NCI-H2107 treated with DMSO at 0.1 percent for 48 hours (cell line): ENCODE data around the gene YTHDC1.
"Not testable (repeated sequence)": the region's sequence is repeated elsewhere in the genome, so short reads cannot be mapped to it uniquely, and the experiment has no call there.

Source experiments
- DNase-seq: peaks from one replicate; lab custom pipeline; 2025; ENCODE audit not compliant: unreplicated experiment; lab: John Stamatoyannopoulos, UW

YTHDC1 gene

DNA sequence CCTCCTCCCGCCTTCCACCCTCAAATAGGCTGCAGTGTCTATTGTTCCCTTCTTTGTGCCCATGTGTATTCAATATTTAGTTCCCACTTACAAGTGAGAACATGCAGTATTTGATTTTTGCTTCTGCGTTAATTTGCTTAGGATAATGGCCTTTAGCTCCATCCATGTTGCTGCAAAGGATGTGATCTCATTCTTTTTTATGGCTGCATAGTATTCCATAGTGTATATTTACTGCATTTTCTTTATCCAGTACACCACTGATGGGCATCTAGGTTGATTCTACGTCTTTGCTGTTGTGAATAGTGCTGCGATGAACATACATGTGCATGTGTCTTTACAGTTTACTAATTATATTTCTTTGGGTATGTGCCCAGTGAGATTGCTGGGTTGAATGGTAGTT is 52.8 kb downstream of the YTHDC1 start:
- no peak for DNase-seq

DNA sequence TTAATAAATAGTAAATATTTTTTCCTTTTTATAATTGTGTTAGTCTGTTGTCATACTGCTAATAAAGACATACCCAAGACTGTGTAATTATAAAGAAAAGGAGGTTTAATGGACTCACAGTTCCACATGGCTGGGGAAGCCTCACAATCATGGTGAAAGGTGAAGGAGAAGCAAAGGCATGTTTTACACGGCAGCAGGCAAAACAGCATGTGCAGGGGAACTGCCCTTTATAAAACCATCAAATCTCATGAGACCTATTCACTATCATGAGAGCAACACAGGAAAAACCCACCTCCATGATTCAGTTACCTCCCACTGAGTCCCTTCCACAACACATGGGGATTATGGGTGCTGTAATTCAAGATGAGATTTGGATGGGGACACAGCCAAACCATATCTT is 58.6 kb downstream of the YTHDC1 start:
- no peak for DNase-seq

DNA sequence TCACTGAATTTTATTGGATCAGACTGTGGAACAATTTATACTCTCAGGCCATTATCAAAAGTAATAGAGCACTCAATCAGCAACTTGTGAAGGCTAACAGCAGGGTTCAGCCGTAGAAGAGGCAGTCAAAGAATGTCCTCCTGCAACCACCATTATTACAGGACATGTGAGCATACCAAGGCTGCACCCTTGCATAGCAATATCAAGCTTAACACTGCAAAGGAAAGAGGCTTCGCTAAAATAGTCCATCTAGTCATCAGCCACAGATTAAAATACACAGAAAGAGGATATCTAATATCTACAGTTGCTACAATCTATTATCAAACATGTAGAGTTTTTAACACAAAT is 61.5 kb downstream of the YTHDC1 start:
- DNase-seq = no peak

DNA sequence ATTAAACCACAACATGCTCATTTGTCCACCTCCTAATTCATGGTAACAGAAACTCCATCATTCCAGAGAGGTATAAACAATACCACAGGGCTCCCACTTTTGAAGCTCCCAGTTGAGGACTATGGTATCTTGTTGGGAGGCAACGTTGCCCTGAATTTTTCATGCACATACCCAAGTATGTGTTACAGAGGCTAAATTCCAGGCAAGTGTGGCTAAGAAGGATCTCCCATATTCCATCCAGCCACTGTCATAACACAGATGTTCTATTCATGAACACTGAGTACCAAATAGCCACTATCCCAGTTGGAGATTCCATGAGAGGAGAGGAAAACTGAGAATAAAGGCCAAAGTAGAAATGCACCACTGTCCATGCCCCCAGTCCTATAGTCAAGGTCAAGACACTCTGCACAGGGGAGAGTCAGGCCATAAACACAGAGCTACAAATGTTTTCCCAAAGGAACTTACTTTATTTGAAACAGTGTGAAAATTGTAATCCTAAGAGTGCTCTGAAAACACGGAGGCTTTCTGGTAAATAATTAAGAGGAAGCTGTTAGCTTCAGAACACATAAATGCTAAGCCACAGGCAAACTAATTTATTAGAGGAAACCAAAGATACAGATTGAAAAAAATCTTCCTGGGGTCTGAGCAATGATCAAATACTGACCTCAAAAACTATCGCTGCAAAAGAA is 62.0 kb downstream of the YTHDC1 start:
- DNase-seq = no peak

DNA sequence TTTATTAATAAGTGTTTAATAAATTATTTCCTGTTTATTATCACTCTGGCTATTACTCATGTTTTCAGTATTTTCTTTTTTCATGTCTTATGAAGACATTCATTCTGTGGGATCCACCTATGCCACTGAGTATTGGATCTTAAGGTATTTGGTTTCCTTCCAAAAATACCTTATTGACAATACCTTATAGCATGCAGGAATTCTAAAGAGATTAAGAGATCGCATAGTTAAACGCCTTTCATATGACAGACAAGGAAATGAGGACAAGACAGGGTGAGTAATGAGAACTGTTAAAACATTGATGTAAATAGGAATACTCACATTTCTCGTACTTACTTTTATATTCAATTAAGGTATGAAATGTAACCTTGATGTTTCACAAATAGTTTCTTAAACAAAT is 66.2 kb downstream of the YTHDC1 start:
- DNase-seq = no peak

DNA sequence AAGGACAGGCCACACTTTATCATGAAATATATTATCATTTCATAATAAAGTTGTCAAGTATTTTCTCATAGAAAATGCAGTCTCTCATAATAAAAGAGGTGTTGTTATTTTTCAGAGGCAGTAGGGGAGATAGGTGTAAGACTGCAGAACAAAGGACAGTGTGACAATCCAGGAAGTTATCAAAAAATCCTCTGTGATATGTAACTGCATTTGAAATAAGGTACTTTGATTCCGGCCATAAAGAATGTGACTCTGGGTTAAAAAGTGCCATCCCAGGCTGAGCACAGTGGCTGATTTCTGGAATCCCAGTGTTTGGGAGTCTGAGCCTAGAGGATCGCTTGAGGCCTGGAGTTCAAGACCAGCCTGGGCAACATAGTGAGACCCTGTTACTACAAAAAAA is 66.8 kb downstream of the YTHDC1 start:
- DNase-seq = no peak

DNA sequence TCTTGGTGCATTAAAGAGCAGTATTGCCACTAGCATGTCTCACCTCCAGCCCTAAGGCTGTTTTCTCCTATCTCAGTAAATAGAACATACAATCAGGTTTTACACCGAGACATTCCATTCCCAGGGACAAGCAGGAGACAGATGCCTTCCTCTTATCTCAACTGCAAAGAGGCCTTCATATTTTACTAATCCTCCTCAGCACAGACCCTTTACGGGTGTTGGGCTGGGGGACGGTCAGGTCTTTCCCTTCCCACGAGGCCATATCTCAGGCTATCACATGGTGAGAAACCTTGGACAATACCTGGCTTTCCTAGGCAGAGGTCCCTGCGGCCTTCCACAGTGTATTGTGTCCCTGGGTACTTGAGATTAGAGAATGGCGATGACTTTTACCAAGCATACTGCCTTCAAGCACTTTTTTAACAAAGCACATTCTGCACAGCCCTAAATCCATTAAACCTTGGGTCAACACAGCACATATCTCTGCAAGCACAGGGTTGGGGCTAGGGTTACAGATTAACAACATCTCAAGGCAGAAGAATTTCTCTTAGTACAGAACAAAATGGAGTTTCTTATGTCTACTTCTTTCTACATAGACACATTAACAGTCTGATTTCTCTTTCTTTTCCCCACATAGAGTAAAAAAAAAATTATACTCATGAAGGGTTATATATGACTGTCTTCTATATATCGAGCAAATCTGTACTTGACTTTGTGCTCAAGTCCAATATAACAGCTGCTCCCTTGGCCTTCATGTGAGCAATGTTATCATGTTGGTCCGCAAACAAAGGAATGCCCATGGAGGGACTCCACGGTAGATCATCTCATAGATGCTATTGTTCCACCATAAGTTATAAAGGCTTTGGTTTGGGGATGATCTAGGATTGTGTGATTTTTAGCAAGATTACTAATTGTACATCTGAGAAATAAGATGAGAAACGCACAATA is 67.8 kb downstream of the YTHDC1 start:
- DNase-seq = not testable (repeated sequence)

DNA sequence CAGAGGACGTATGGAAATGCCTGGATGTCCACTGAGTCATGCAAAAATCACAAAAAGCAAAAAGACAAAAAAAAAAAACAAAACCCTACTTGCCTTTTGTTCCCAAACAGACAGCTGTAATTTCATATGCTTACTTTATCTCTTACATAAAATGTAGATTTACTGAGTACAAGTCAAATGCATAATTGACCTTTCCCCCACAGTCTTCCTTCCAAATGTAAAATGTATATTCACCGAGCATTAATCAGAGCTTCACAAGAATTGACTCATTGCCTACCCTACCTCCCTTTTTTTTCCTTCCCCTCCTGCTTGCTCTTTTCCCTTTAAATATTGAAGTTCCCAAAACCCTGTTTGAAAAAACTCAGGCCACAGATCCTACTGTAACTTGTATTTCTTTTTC is 71.9 kb downstream of the YTHDC1 start:
- DNase-seq = no peak

DNA sequence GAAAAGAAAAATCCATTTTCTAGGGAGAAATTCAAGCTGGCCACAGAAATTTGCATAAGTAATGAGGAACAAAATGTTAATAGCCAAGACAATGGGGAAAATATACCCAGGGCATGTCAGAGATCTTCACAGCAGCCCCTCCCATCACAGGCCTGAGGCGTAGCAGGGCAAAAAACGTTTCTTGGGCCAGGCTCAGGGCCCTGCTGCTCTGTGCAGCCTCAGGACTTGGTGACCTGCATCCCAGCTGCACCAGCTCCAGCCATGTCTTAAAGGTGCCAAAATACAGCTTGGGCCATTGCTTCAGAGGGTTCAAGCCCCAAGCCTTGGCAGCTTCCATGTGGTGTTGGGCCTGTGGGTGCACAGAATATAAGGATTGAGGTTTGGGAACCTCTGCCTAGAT is 72.3 kb downstream of the YTHDC1 start:
- no peak for DNase-seq

DNA sequence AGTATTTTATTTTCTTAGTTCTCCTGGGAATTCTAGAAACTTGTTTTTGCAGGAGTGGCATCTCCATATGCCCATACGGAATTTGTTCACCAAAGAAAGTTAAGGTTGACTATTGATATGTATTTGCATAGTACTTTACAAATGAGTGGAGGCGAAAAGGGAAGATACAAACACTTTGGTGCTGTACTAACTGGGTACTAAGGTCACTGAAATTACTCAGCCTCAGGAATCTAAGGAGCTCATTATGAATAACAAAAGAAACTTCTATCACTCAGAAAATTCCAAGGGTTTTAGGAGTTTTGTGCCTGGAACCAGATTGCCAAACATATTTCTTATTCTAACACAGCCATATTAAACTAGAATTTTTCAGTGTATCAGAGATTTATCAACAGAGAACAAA is 77.0 kb downstream of the YTHDC1 start:
- no peak for DNase-seq

DNA sequence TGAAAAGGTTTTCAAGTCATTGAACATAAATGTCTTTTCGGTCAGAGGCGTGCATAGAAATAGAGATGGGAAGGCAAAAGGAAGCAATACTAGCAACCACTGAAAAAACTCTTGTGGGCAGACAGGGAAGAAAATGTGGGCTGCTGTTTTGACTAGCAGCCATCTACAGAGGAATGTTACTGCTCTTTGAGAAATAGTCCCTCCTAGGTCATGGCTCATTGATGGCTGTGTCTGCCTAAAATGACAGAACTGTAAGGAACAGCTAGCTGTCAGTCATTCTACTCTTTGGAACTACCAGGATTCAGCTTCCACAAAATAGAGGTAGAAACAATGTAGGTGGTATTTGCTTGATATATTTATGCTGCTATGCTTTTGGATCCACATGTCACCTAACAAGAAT is 77.5 kb downstream of the YTHDC1 start:
- DNase-seq = no peak

DNA sequence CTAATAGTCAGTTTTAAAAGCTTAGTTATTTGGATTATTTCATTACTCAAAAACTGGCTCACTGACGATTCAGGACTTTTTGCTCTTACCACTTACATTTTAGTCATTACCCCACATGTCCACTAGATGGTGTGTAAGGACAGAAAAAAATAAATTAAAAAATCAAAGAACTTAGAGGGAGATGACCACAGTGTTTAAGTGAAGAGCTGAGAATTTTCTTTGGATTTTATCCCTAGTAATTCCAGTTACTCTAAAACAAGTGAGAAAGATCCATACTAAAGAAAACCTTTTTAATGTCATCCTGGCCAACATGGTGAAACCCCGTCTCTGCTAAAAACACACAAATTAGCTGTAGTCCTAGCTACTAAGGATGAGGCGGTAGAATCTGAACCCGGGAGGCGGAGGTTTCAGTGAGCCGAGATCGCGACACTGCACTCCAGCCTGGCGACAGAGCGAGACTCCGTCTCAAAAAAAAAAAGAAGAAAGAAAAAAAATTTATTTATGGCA is 78.0 kb downstream of the YTHDC1 start:
- peak; percentile 12 for DNase-seq

DNA sequence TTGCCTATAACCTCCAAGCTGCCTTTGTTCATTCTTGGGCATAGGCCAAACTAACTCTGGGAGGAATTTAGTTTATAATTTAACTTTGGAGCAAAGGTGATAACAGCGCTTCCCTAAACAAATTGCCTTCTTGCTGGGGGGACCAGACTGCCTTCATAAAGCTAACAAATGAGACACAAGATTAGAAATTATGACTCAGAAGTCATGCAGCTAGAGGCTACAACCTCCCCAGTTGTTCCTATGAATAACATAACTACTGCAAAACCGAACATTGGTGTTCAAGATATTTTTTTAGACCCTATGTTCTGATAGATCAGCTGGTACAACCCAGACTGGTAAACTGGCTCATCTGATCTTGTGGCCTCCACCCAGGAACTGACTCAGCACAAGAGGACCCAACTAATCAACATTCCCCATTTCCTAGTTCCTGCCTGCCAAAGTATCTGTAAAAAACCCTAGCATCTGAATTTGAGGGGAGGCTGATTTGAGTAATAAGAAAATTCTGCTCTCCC is 82.4 kb downstream of the YTHDC1 start:
- no peak for DNase-seq

DNA sequence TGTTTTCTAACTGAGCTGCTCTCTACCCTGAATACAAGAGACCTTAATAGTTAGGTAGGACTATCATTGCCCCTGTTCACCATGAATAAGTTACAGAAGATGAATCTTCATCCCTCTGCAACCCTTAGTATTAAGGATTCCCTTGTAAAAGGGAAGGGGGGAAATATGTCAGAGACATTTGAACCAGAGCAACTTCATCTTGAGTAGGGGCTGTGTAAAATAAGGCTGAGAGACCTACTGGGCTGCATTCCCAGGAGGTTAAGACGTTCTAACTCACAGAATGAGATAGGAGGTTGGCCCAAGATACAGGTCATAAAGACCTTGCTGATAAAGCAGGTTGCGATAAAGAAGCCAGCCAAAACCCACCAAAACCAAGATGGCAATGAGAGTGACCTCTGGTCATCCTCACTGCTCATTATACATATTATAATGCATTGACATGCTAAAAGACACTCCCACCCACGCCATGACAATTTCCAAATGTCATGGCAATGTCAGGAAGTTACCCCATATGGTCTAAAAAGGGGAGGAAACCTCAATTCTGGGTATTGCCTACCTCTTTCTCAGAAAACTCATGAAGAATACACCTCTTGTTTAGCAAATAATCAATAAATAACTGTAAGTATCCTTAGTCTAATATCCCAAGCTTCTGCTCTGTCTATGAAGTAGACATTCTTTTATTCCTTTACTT is 84.9 kb downstream of the YTHDC1 start:
- DNase-seq = no peak
